HepG2 (cell line): ENCODE results near the gene SNAPC3. TPM values are rescaled to one million over a fixed set of nuclear protein-coding genes. Genes with fewer than 3 reads are reported as not detected.

ENCODE experiments used
- ARID2 ChIP-seq: sonication (generic); formaldehyde crosslinking; IDR thresholded peaks from 2 replicates; pipeline ENCODE4 v1.8.1; 2022; ENCODE audit warnings: mild to moderate bottlenecking, missing genetic modification reagents, borderline replicate concordance
- BRF2 ChIP-seq: sonication (generic); formaldehyde crosslinking; IDR thresholded peaks from 2 replicates; pipeline ENCODE4 v1.8.1; 2022; ENCODE audit warnings: mild to moderate bottlenecking, missing genetic modification reagents
- CHCHD3 ChIP-seq: sonication (generic); formaldehyde crosslinking; IDR thresholded peaks from 2 replicates; pipeline ENCODE4 v1.8.0; 2022; ENCODE audit warnings: mild to moderate bottlenecking, missing genetic modification reagents, moderate library complexity
- CTCF ChIP-seq: sonication (generic); formaldehyde crosslinking; IDR thresholded peaks from 2 replicates; pipeline ENCODE4 v1.5.0; 2020; ENCODE audit warnings: mild to moderate bottlenecking, missing genetic modification reagents, moderate library complexity
- ETV5 ChIP-seq: IDR thresholded peaks from 2 replicates; pipeline ENCODE4 v1.6.1; 2018; ENCODE audit warnings: missing biosample characterization, missing genetic modification reagents, inconsistent platforms, borderline replicate concordance
- LBX2 ChIP-seq: sonication (generic); formaldehyde crosslinking; IDR thresholded peaks from 2 replicates; pipeline ENCODE4 v1.5.0; 2020; ENCODE audit warnings: missing genetic modification reagents, mild to moderate bottlenecking, borderline replicate concordance
- NRL ChIP-seq: sonication (generic); formaldehyde crosslinking; IDR thresholded peaks from 2 replicates; pipeline ENCODE4 v1.5.0; 2020; ENCODE audit warnings: missing genetic modification reagents, mild to moderate bottlenecking, moderate library complexity, borderline replicate concordance
- POGZ ChIP-seq: sonication (generic); formaldehyde crosslinking; IDR thresholded peaks from 2 replicates; pipeline ENCODE4 v1.4.0; 2020; ENCODE audit warnings: mild to moderate bottlenecking, missing genetic modification reagents
- PRDM10 ChIP-seq: sonication (generic); formaldehyde crosslinking; IDR thresholded peaks from 2 replicates; pipeline ENCODE4 v1.4.0; 2020; ENCODE audit warnings: low read depth, missing genetic modification reagents
- SALL1 ChIP-seq: sonication (generic); formaldehyde crosslinking; IDR thresholded peaks from 2 replicates; pipeline ENCODE4 v1.8.0; 2022; ENCODE audit warnings: mild to moderate bottlenecking, missing genetic modification reagents
- SP1 ChIP-seq, 2 experiments: fragments of 450-650 bp in 1 of 2; sonication (generic) in 1 of 2; formaldehyde crosslinking in 1 of 2; IDR thresholded peaks; 2 replicates each; pipeline versions ENCODE4 v1.4.0 to v1.6.1; 2016 to 2020; ENCODE audit warnings: missing genetic modification reagents in 1 of 2
- ZFP37 ChIP-seq: sonication (generic); formaldehyde crosslinking; IDR thresholded peaks from 2 replicates; pipeline ENCODE4 v1.4.0; 2020; ENCODE audit warnings: missing genetic modification reagents, borderline replicate concordance
- ZFY ChIP-seq: sonication (generic); formaldehyde crosslinking; IDR thresholded peaks from 2 replicates; pipeline ENCODE4 v1.4.0; 2020; ENCODE audit warnings: missing genetic modification reagents
- ZNF224 ChIP-seq: sonication (generic); formaldehyde crosslinking; IDR thresholded peaks from 2 replicates; pipeline ENCODE4 v1.5.0; 2020; ENCODE audit warnings: mild to moderate bottlenecking, missing genetic modification reagents
- ZNF280D ChIP-seq: sonication (generic); formaldehyde crosslinking; IDR thresholded peaks from 2 replicates; pipeline ENCODE4 v1.5.1; 2020; ENCODE audit warnings: mild to moderate bottlenecking, missing genetic modification reagents
- ZNF749 ChIP-seq: sonication (generic); formaldehyde crosslinking; IDR thresholded peaks from 2 replicates; pipeline ENCODE4 v1.8.0; 2022; ENCODE audit warnings: mild to moderate bottlenecking, missing genetic modification reagents, moderate library complexity, borderline replicate concordance
- ZNF772 ChIP-seq: sonication (generic); formaldehyde crosslinking; IDR thresholded peaks from 2 replicates; pipeline ENCODE4 v1.5.0; 2020; ENCODE audit warnings: mild to moderate bottlenecking, missing genetic modification reagents
- polyA plus RNA-seq, 8 experiments: library from polyadenylated mRNA; depleted of rRNA in 3 of 8; stranded (reverse) in 7 of 8; unstranded in 1 of 8; fragments of >200 nt; fragmentation: Illumina TruSeq in 4 of 8; extraction: Trizol in 4 of 8; gene quantifications; 2 replicates each; pipeline versions ENCODE4 v1.2.1 to v1.2.3, GENCODE V29; 2011 to 2016; ENCODE audit warnings: low read depth in 4 of 8, missing spikeins in 1 of 8, mixed read lengths in 1 of 8; ENCODE audit not compliant: insufficient read depth in 1 of 8
- total RNA-seq, 5 experiments: library from RNA; depleted of rRNA; stranded (reverse); fragments of >200 nt; fragmentation: Illumina TruSeq; extraction: Trizol; gene quantifications; 2 replicates each; pipeline ENCODE4 v1.2.3, GENCODE V29; 2016; ENCODE audit warnings: low read depth in 1 of 5

Gene SNAPC3
- total and polyA plus RNA-seq, 2 of the 13 experiments (the other 11 are each of a cell fraction or from before 2014, with no cell fraction given), result 25.6 to 26.0 TPM

- TF ChIP-seq SP1 (IDR thresholded peaks at IDR 0.05) (no peak), SP1 (CRISPR knock-in tag; IDR thresholded peaks at IDR 0.05) (peak; percentile 80; the same call in 1 of the 2 replicates), PRDM10 (peak; percentile 69; the same call in 1 of the 2 replicates), ZNF224 (CRISPR knock-in tag) (no peak), ZNF280D (peak; percentile 92), ZFP37 (CRISPR knock-in tag) (0 out of 2 replicates have a peak, but pooled peaks have one; percentile 35), ZFY (CRISPR knock-in tag) (peak; percentile 93), CTCF (0 out of 2 replicates have a peak, but pooled peaks have one; percentile 1), ZNF772 (peak; percentile 89), ETV5 (CRISPR knock-in tag) (peak; percentile 12; the same call in 1 of the 2 replicates), LBX2 (CRISPR knock-in tag) (no peak), ARID2 (CRISPR knock-in tag) (peak; percentile 28; the same call in 1 of the 2 replicates), NRL (CRISPR knock-in tag) (peak; percentile 67), CHCHD3 (CRISPR knock-in tag) (0 out of 2 replicates have a peak, but pooled peaks have one; percentile 77), POGZ (CRISPR knock-in tag) (peak; percentile 91), SALL1 (CRISPR knock-in tag) (peak; percentile 80), BRF2 (CRISPR knock-in tag) (peak; percentile 54; the same call in 1 of the 2 replicates), ZNF749 (CRISPR knock-in tag) (peak; percentile 44; the same call in 1 of the 2 replicates)
These were observed at the start of gene SNAPC3 (continued) for GRCh38 chr9:15422372-15423230.
